A549 (cell line): ENCODE measurements around the gene INTS3.

Experiments
- BCL3 ChIP-seq: fragments of >200 bp; sonication (Bioruptor Twin); formaldehyde crosslinking; IDR thresholded peaks from 3 replicates; pipeline ENCODE4 v1.6.1; 2016
- CTCF ChIP-seq: fragments of >200 bp; sonication (Bioruptor Twin); formaldehyde crosslinking; IDR thresholded peaks from 3 replicates; pipeline ENCODE4 v1.5.1; 2016
- EHMT2 ChIP-seq: fragments of 200-600 bp; sonication (generic); IDR thresholded peaks from 2 replicates; pipeline ENCODE4 v1.6.1; 2016; ENCODE audit warnings: antibody characterized with exemption, low read depth, mild to moderate bottlenecking, moderate library complexity
- ESRRA ChIP-seq: fragments of 150-350 bp; IDR thresholded peaks from 2 replicates; pipeline ENCODE4 v1.6.1; 2014; ENCODE audit warnings: mild to moderate bottlenecking, low read length, borderline replicate concordance
- MAFK ChIP-seq: fragments of 450-650 bp; IDR thresholded peaks from 2 replicates; pipeline ENCODE4 v1.6.1; 2014; ENCODE audit not compliant: partially characterized antibody
- RCOR1 ChIP-seq: fragments of 150-350 bp; IDR thresholded peaks from 2 replicates; pipeline ENCODE4 v1.6.1; 2014; ENCODE audit warnings: antibody characterized with exemption, low read length, low read depth

- TF ChIP-seq BCL3 (no peak), RCOR1 (no peak), ESRRA (no peak), MAFK (no peak), EHMT2 (no peak), CTCF (no peak)
Observed at GRCh38 chr1:153735090-153735420, 7.2 kb downstream of the INTS3 start.
